GM19043 (cell line): ENCODE results near the gene MYH7.

Experiments used
- ATAC-seq: cut with Tn5 transposase; IDR thresholded peaks from one replicate; pipeline ENCODE4 v1.9.1; 2021; ENCODE audit warnings: low read depth; ENCODE audit not compliant: unreplicated experiment

MYH7 gene

GRCh38 chr14:23449314-23449713 lies 13.9 kb upstream of the MYH7 start:
- ATAC-seq: no peak

GRCh38 chr14:23447361-23448350 lies 12.2 kb upstream of the MYH7 start:
- ATAC-seq: no peak

- ATAC-seq: no peak
Measured at GRCh38 chr14:23446291-23446851, 10.9 kb upstream of the MYH7 start.

- ATAC-seq: no peak
Measured at GRCh38 chr14:23445773-23446172, 10.3 kb upstream of the MYH7 start.

GRCh38 chr14:23444314-23444713 lies 8.9 kb upstream of the MYH7 start:
- no peak for ATAC-seq

- no peak for ATAC-seq
Measured at GRCh38 chr14:23443881-23444280, 8.4 kb upstream of the MYH7 start.

- ATAC-seq: no peak
Measured at GRCh38 chr14:23443411-23443812, 8.0 kb upstream of the MYH7 start.

GRCh38 chr14:23442721-23443356 lies 7.4 kb upstream of the MYH7 start:
- ATAC-seq: no peak

- no peak for ATAC-seq
Measured at GRCh38 chr14:23441076-23441475, 5.6 kb upstream of the MYH7 start.

- ATAC-seq: no peak
Measured at GRCh38 chr14:23439107-23439835, 3.8 kb upstream of the MYH7 start.

- no peak for ATAC-seq
Measured at GRCh38 chr14:23438101-23438971, 2.9 kb upstream of the MYH7 start.

GRCh38 chr14:23437133-23438100 lies 2.0 kb upstream of the MYH7 start:
- no peak for ATAC-seq

GRCh38 chr14:23436327-23437132 lies 1.1 kb upstream of the MYH7 start:
- no peak for ATAC-seq

GRCh38 chr14:23434488-23435222 lies 805 bp downstream of the MYH7 start:
- ATAC-seq: no peak

GRCh38 chr14:23433457-23433856 lies 2.0 kb downstream of the MYH7 start:
- ATAC-seq: no peak

GRCh38 chr14:23432946-23433345 lies 2.5 kb downstream of the MYH7 start:
- ATAC-seq: no peak
